ENCODE results near the gene BTBD16. TPM values are rescaled to one million over a fixed set of nuclear protein-coding genes. Genes with fewer than 3 reads are reported as not detected.

The BTBD16 gene
- total and polyA plus RNA-seq, 4 experiments from 2014 or later = 0.09 TPM; not detected in 3

DNA sequence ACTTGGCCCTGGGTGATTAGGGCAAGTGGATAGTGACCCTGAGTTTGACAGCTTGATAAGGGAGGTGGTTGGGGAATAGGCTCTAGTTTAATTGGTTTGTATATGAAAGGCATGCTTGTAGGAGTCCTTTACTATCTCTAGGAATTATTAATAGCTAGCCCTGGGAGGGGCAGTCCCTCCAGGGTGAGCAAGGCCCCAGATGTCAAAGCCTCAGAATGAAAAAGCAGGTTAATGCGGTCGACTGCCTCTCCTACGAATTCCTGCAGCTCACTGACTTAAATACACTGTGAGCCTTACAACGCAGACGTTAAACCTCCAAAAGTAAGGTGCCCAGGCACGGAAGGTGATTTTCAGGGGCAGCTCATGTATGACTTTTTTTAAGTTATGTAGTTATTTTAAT, 5.2 kb upstream of the BTBD16 start:
- no peak overlapping the region for H3K4me3 ChIP-seq (ENCODE audit: low read length in 2 of 2)
- intact Hi-C loops (cut with micrococcal nuclease) = no loop called here

DNA sequence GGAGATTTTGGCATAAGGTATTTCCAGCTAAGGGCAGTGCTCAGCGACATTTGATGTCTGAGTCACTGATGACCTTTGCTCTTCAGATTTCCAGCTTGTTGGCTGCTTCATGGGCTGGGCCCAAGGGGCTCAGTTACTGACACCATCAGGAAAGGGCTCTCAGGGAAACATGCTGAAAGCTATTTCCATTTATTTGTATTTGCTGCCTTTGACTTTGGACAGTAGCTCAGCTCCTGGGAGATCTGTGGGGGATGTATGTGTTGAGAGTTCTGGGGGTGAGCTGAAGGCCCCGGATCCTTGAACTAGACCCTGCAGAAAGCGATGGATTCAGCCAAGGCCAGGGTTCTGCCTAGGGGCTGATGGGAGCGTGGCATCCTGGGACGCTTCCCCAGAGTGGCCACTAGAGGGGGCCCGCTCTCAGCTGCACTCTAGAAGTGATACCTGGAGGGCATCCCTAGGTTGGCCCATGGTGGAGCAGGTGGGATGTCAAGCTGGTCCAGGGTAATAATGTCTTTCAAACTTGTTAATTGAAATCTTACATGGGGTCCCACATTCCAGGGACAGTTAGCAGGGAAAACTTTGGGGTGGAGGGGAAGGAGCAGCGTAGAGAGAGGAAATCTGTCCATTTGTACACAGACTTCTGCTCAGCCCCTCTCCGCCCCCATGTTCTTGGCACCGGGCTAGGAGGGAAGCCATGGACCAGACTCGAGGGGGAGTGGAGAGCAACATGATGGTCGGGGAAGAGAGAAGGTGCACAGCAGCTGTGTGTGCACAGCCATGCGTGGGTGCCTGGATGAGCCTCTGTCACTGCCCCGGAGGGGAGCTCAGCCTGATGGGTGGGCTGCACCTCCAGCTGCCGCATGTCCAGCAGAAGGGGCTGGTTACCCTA, 3.0 kb upstream of the BTBD16 start:
- H3K36me3 Mint-ChIP-seq = peaks cover 0 to 4% of the 10 kb centered on the region in 2 donors
- Histone ChIP-seq H3K27ac (ENCODE audit: low read depth, low read length) (no peak overlapping the region), H3K4me1 (ENCODE audit: insufficient read depth, low read length) (no peaks in the 10 kb centered on the region), H3K4me3 (ENCODE audit: low read length in 2 of 2) (no peak overlapping the region), H3K36me3 (ENCODE audit: insufficient read depth, low read length) (no peaks in the 10 kb centered on the region), H3K9me3 (ENCODE audit: control insufficient read depth in 1 of 2, low read length in 2 of 2) (no peaks in the 10 kb centered on the region), H3K27me3 (ENCODE audit: insufficient read depth, low read length) (peaks cover 4% of the 10 kb centered on the region)
- CTCF ChIA-PET (ENCODE audit: partially characterized antibody) = interaction anchor here (1.0 to 2.3 kb wide), 15 partner anchors 9 to 468 kb away, joined by 3 to 18 read pairs (median 5); no protein-coding TSS in a partner anchor
- H3K27ac Mint-ChIP-seq = no peak overlapping the region
- H3K4me3 Mint-ChIP-seq = no peak overlapping the region
- intact Hi-C loops (cut with micrococcal nuclease) = no loop called here
- peaks cover 12 to 32% of the 10 kb centered on the region in 2 donors for H3K27me3 Mint-ChIP-seq
- POLR2A ChIA-PET (ENCODE audit: partially characterized antibody) = no interaction called here
- H3K4me1 Mint-ChIP-seq = peaks cover 0 to 5% (median 0%) of the 10 kb centered on the region in 4 donors
- peaks cover 0 to 15% (median 10%) of the 10 kb centered on the region in 8 donors for H3K9me3 Mint-ChIP-seq
- DNase-seq = peak in 4 of 5 donors; percentile 6 to 29 (median 23)

More for the DNA sequence above, 5.2 kb upstream of the BTBD16 start:
- H3K27me3 ChIP-seq (ENCODE audit: insufficient read depth, low read length) = peaks cover 4% of the 10 kb centered on the region
- no peaks in the 10 kb centered on the region for H3K36me3 ChIP-seq (ENCODE audit: insufficient read depth, low read length)
- Mint-ChIP-seq H3K9me3 (peaks cover 0 to 31% (median 20%) of the 10 kb centered on the region in 8 donors), H3K27me3 (peaks cover 13 to 35% of the 10 kb centered on the region in 2 donors), H3K36me3 (peaks cover 0 to 4% of the 10 kb centered on the region in 2 donors), H3K4me3 (no peak overlapping the region), H3K4me1 (peaks cover 0 to 5% (median 0%) of the 10 kb centered on the region in 4 donors), H3K27ac (no peak overlapping the region)
- no peak overlapping the region for H3K27ac ChIP-seq (ENCODE audit: low read depth, low read length)
- no peaks in the 10 kb centered on the region for H3K9me3 ChIP-seq (ENCODE audit: control insufficient read depth in 1 of 2, low read length in 2 of 2)
- no peak for DNase-seq
- ChIA-PET CTCF (ENCODE audit: partially characterized antibody) (no interaction called here), POLR2A (ENCODE audit: partially characterized antibody) (no interaction called here)
- H3K4me1 ChIP-seq (ENCODE audit: insufficient read depth, low read length) = no peaks in the 10 kb centered on the region

DNA sequence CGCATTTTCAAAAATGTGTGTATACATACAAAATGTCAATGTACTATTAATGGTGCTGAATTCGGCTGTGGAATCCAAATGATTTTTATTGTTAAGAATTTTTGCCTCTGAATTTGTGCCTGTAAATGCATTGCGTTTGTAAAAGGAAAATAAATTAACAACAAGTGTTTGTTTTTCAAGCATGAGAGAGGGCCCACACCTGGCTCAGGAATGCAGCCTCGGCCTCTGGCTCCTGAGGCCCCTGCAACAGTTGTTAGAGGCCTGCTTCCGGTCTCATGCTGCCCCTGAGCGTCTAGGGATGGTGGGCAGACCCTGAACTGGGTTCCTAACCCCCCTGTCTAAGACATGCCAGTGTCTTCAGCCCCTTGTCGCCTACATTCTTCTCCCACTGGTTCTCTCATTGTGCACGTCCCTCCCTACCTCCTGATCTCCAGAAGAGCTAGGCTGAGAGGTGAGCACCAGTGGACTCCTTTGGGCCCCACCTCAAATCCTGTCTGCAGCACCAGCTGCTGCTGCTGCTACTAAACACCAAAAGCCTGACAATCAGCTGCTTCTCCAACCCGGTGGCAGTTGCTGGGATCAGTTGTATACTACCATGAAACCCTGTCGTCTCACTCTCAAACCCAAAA, 1.9 kb upstream of the BTBD16 start:
- Mint-ChIP-seq H3K4me3 (no peak overlapping the region), H3K27ac (no peak overlapping the region), H3K36me3 (no peaks in the 10 kb centered on the region), H3K9me3 (peaks cover 0 to 6% (median under 1%) of the 10 kb centered on the region in 8 donors), H3K4me1 (peaks cover 0 to 5% (median 0%) of the 10 kb centered on the region in 4 donors), H3K27me3 (peaks cover 6 to 25% of the 10 kb centered on the region in 2 donors)
- no peak overlapping the region for H3K4me3 ChIP-seq (ENCODE audit: low read length in 2 of 2)
- ChIA-PET CTCF (ENCODE audit: partially characterized antibody) (interaction anchor here (1.1 to 2.3 kb wide), 7 partner anchors 13 to 146 kb away, joined by 3 to 18 read pairs (median 3); no protein-coding TSS in a partner anchor), POLR2A (ENCODE audit: partially characterized antibody) (no interaction called here)
- H3K4me1 ChIP-seq (ENCODE audit: insufficient read depth, low read length) = no peaks in the 10 kb centered on the region
- no peak for DNase-seq
- peaks cover 4% of the 10 kb centered on the region for H3K27me3 ChIP-seq (ENCODE audit: insufficient read depth, low read length)
- H3K9me3 ChIP-seq (ENCODE audit: control insufficient read depth in 1 of 2, low read length in 2 of 2) = no peaks in the 10 kb centered on the region
- intact Hi-C loops (cut with micrococcal nuclease) = no loop called here
- no peaks in the 10 kb centered on the region for H3K36me3 ChIP-seq (ENCODE audit: insufficient read depth, low read length)
- no peak overlapping the region for H3K27ac ChIP-seq (ENCODE audit: low read depth, low read length)

DNA sequence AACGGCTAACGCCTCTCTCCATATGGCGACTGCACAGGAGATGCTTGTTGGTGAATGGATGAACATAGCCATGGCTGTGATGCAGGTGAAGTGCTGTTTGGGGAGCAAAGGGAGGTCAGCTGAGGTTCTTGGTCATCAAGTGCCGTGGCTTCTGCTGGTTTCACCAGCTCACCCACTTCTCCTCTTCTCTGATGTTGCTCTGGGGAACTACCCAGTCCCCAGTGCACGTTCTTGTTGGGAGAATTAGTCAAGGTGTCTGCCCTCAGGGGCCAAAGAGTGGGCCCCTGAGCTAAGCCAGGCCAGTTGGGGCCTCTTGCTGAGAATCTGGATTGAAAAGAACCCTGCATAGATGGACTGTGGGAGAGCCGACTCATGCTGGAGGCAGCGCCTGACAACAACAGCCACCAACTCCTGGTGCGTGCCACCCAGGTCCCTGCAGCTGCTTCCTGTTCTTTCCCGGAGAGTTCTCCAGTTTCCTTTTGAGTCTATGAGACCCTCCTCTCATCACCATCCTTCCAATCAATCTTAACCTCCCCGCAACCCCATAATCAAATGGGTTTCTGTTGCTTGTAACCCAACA, 3.0 kb downstream of the BTBD16 start:
- no peak overlapping the region for H3K27ac ChIP-seq (ENCODE audit: low read depth, low read length)
- Mint-ChIP-seq H3K4me1 (no peaks in the 10 kb centered on the region), H3K27me3 (peaks cover 0 to 10% of the 10 kb centered on the region in 2 donors), H3K27ac (no peak overlapping the region), H3K9me3 (peaks cover 0 to 2% (median 0%) of the 10 kb centered on the region in 8 donors), H3K4me3 (no peak overlapping the region), H3K36me3 (no peaks in the 10 kb centered on the region)
- ChIA-PET CTCF (ENCODE audit: partially characterized antibody) (no interaction called here), POLR2A (ENCODE audit: partially characterized antibody) (no interaction called here)
- no peak overlapping the region for H3K4me3 ChIP-seq (ENCODE audit: low read length in 2 of 2)
- H3K4me1 ChIP-seq (ENCODE audit: insufficient read depth, low read length) = no peaks in the 10 kb centered on the region
- intact Hi-C loops (cut with micrococcal nuclease) = no loop called here
- DNase-seq = no peak
- no peaks in the 10 kb centered on the region for H3K9me3 ChIP-seq (ENCODE audit: control insufficient read depth in 1 of 2, low read length in 2 of 2)
- no peaks in the 10 kb centered on the region for H3K36me3 ChIP-seq (ENCODE audit: insufficient read depth, low read length)
- no peaks in the 10 kb centered on the region for H3K27me3 ChIP-seq (ENCODE audit: insufficient read depth, low read length)

DNA sequence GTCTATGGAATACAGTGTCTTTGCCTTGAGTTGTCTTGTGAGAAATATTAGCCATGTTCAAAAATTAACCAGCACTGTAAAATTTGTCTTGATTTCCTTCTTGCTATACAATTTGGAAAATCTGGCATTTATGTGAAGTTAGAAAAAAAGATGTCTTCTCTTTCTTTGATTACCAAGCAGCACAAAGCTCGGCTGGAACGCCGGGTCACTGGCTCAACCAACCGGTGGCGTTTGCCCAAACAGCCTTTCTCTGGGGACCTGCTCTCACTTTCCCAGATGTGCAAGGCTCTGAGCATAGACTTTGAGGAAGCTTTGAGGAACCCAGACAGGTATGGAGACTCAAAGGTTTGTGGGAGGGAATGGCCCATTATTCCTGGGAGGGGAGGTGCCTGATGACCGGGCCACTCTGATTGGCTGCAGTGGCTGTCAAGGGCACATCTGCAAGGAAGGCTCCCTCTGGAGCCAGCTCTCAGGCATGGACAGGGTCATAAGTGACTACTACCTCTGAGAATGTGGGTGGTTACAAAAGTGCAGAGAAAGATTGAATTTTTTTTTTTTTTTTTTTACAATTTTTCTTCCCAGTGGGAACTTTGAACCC, 5.6 kb downstream of the BTBD16 start:
- H3K4me1 Mint-ChIP-seq = peaks cover 0 to 5% (median 3%) of the 10 kb centered on the region in 4 donors
- DNase-seq = no peak
- ChIA-PET CTCF (ENCODE audit: partially characterized antibody) (interaction anchor here (2.2 kb wide), 1 partner anchor 9 kb away, joined by 12 read pairs; no protein-coding TSS in a partner anchor), POLR2A (ENCODE audit: partially characterized antibody) (no interaction called here)
- H3K27me3 ChIP-seq (ENCODE audit: insufficient read depth, low read length) = no peaks in the 10 kb centered on the region
- no peaks in the 10 kb centered on the region for H3K9me3 ChIP-seq (ENCODE audit: control insufficient read depth in 1 of 2, low read length in 2 of 2)
- H3K27ac ChIP-seq (ENCODE audit: low read depth, low read length) = no peak overlapping the region
- H3K4me1 ChIP-seq (ENCODE audit: insufficient read depth, low read length) = no peaks in the 10 kb centered on the region
- H3K4me3 Mint-ChIP-seq = no peak overlapping the region
- intact Hi-C loops (cut with micrococcal nuclease) = no loop called here
- peaks cover 0 to 2% (median 0%) of the 10 kb centered on the region in 8 donors for H3K9me3 Mint-ChIP-seq
- no peaks in the 10 kb centered on the region for H3K36me3 Mint-ChIP-seq
- no peak overlapping the region for H3K27ac Mint-ChIP-seq
- no peak overlapping the region for H3K4me3 ChIP-seq (ENCODE audit: low read length in 2 of 2)
- no peaks in the 10 kb centered on the region for H3K36me3 ChIP-seq (ENCODE audit: insufficient read depth, low read length)
- peaks cover 0 to 14% of the 10 kb centered on the region in 2 donors for H3K27me3 Mint-ChIP-seq

GRCh38 chr10:122277526-122278136, 6.5 kb downstream of the BTBD16 start:
- no peaks in the 10 kb centered on the region for H3K36me3 ChIP-seq (ENCODE audit: insufficient read depth, low read length)
- no peaks in the 10 kb centered on the region for H3K27me3 ChIP-seq (ENCODE audit: insufficient read depth, low read length)
- peaks cover 0 to 22% of the 10 kb centered on the region in 2 donors for H3K27me3 Mint-ChIP-seq
- no peaks in the 10 kb centered on the region for H3K36me3 Mint-ChIP-seq
- H3K4me1 ChIP-seq (ENCODE audit: insufficient read depth, low read length) = no peaks in the 10 kb centered on the region
- POLR2A ChIA-PET (ENCODE audit: partially characterized antibody) = no interaction called here
- no peak overlapping the region for H3K27ac Mint-ChIP-seq
- H3K9me3 Mint-ChIP-seq = peaks cover 0 to 2% (median 0%) of the 10 kb centered on the region in 8 donors
- H3K4me1 Mint-ChIP-seq = peaks cover 0 to 5% (median 3%) of the 10 kb centered on the region in 4 donors
- intact Hi-C loops (cut with micrococcal nuclease) = no loop called here
- no peak overlapping the region for H3K4me3 ChIP-seq (ENCODE audit: low read length in 2 of 2)
- no peak overlapping the region for H3K27ac ChIP-seq (ENCODE audit: low read depth, low read length)
- CTCF ChIA-PET (ENCODE audit: partially characterized antibody) = interaction anchor here (2.2 kb wide), 1 partner anchor 10 kb away, joined by 12 read pairs; no protein-coding TSS in a partner anchor
- H3K4me3 Mint-ChIP-seq = no peak overlapping the region
- no peak for DNase-seq
- H3K9me3 ChIP-seq (ENCODE audit: control insufficient read depth in 1 of 2, low read length in 2 of 2) = no peaks in the 10 kb centered on the region
